GM12878 (cell line): ENCODE measurements around the gene TENT4B. TPM values are rescaled to one million over a fixed set of nuclear protein-coding genes. Genes with fewer than 3 reads are reported as not detected.

Source experiments
- BCLAF1 ChIP-seq: fragments of 450-650 bp; IDR thresholded peaks from 2 replicates; pipeline ENCODE4 v1.6.1; 2017; ENCODE audit warnings: antibody characterized with exemption, mild to moderate bottlenecking, moderate library complexity
- CREB1 ChIP-seq: IDR thresholded peaks from 2 replicates; pipeline ENCODE4 v1.6.1; 2012; ENCODE audit warnings: low read depth, mild to moderate bottlenecking, inconsistent platforms
- E2F4 ChIP-seq: IDR thresholded peaks from 2 replicates; pipeline ENCODE4 v1.6.1; 2012; ENCODE audit warnings: low read depth, low read length, improper control_type of control experiment
- EGR1 ChIP-seq, 2 experiments: IDR thresholded peaks; 1 replicate in 1 of 2; 2 replicates in 1 of 2; pipeline ENCODE4 v1.6.1; 2011 to 2012; ENCODE audit warnings: low read depth in 2 of 2, low read length in 2 of 2, borderline replicate concordance in 1 of 2, mild to moderate bottlenecking in 1 of 2, moderate library complexity in 1 of 2
- EP300 ChIP-seq, 2 experiments: fragments of 150-350 bp in 1 of 2; IDR thresholded peaks; 2 replicates each; pipeline ENCODE4 v1.6.1; 2011 to 2012; ENCODE audit warnings: low read depth in 2 of 2, low read length in 2 of 2, borderline replicate concordance in 1 of 2, improper control_type of control experiment in 1 of 2, inconsistent platforms in 1 of 2; ENCODE audit not compliant: control insufficient read depth in 1 of 2
- IKZF1 ChIP-seq: fragments of 450-650 bp; conservative IDR thresholded peaks from 2 replicates; pipeline ENCODE4 v1.6.1; 2017; ENCODE audit warnings: antibody characterized with exemption, mild to moderate bottlenecking
- MXI1 ChIP-seq: fragments of 150-350 bp; IDR thresholded peaks from 2 replicates; pipeline ENCODE4 v1.6.1; 2011; ENCODE audit warnings: low read depth, mild to moderate bottlenecking, inconsistent platforms, low read length, improper control_type of control experiment
- MYB ChIP-seq: fragments of 150-350 bp; IDR thresholded peaks from 2 replicates; pipeline ENCODE4 v1.6.1; 2014; ENCODE audit warnings: mild to moderate bottlenecking, low read depth, low read length, borderline replicate concordance
- NFYB ChIP-seq: IDR thresholded peaks from 2 replicates; pipeline ENCODE4 v1.6.1; 2011; ENCODE audit warnings: low read depth, mild to moderate bottlenecking, low read length, improper control_type of control experiment, moderate library complexity; ENCODE audit not compliant: insufficient read depth
- NR2F1 ChIP-seq: fragments of 450-650 bp; conservative IDR thresholded peaks from 2 replicates; pipeline ENCODE4 v1.6.1; 2017; ENCODE audit warnings: mild to moderate bottlenecking
- POLR2AphosphoS5 ChIP-seq: IDR thresholded peaks from 2 replicates; pipeline ENCODE4 v1.6.1; 2011; ENCODE audit warnings: mild to moderate bottlenecking, low read length, inconsistent platforms
- SRF ChIP-seq, 2 experiments: IDR thresholded peaks; 2 replicates each; pipeline ENCODE4 v1.6.1; 2011; ENCODE audit warnings: low read depth in 2 of 2, low read length in 2 of 2, mild to moderate bottlenecking in 1 of 2, moderate library complexity in 1 of 2
- TAF1 ChIP-seq: IDR thresholded peaks from 2 replicates; pipeline ENCODE4 v1.6.1; 2011; ENCODE audit warnings: mild to moderate bottlenecking, low read depth, low read length, borderline replicate concordance
- TBL1XR1 ChIP-seq: IDR thresholded peaks from 2 replicates; pipeline ENCODE4 v1.6.1; 2012; ENCODE audit warnings: low read depth, low read length, improper control_type of control experiment
- TCF3 ChIP-seq: IDR thresholded peaks from 2 replicates; pipeline ENCODE4 v1.6.1; 2012; ENCODE audit warnings: low read depth, mild to moderate bottlenecking, low read length, borderline replicate concordance; ENCODE audit not compliant: insufficient read depth
- ZNF217 ChIP-seq: fragments of 450-650 bp; IDR thresholded peaks from 2 replicates; pipeline ENCODE4 v1.6.1; 2017; ENCODE audit warnings: antibody characterized with exemption, mild to moderate bottlenecking
- ZNF687 ChIP-seq: fragments of 450-650 bp; IDR thresholded peaks from 2 replicates; pipeline ENCODE4 v1.6.1; 2017; ENCODE audit warnings: mild to moderate bottlenecking, moderate library complexity
- polyA plus RNA-seq, 11 experiments: library from polyadenylated mRNA; depleted of rRNA in 4 of 11; unstranded in 6 of 11; stranded (reverse) in 5 of 11; fragments of >200 nt; fragmentation: Nextera tagmentation in 4 of 11; fragmentation: Illumina TruSeq in 1 of 11; extraction: Ambion mirVana in 4 of 11; extraction: Trizol in 1 of 11; gene quantifications; 1 replicate in 1 of 11; 2 replicates in 10 of 11; pipeline versions ENCODE4 v1.2.1 to v1.2.3, GENCODE V29; 2011 to 2016; ENCODE audit warnings: inconsistent platforms in 2 of 11, missing spikeins in 2 of 11, low read depth in 1 of 11
- total RNA-seq, 4 experiments: library from RNA; depleted of rRNA in 3 of 4; stranded (reverse); fragments of >200 nt in 3 of 4; fragmentation: Illumina TruSeq in 1 of 4; extraction: Trizol in 1 of 4; gene quantifications; 2 replicates each; pipeline versions ENCODE4 v1.2.1 to v1.2.3, GENCODE V29; 2013 to 2021
- TF ChIP-seq, protein P1 (sequence below): fragments of 150-350 bp; IDR thresholded peaks from 2 replicates; pipeline ENCODE4 v1.6.1; 2014; ENCODE audit warnings: mild to moderate bottlenecking, low read depth, low read length

TENT4B gene
- total and polyA plus RNA-seq, 10 of the 15 experiments (the other 5 are each of a cell fraction or from before 2014, with no cell fraction given): 4.4 to 16.7 (median 10.8) TPM

DNA sequence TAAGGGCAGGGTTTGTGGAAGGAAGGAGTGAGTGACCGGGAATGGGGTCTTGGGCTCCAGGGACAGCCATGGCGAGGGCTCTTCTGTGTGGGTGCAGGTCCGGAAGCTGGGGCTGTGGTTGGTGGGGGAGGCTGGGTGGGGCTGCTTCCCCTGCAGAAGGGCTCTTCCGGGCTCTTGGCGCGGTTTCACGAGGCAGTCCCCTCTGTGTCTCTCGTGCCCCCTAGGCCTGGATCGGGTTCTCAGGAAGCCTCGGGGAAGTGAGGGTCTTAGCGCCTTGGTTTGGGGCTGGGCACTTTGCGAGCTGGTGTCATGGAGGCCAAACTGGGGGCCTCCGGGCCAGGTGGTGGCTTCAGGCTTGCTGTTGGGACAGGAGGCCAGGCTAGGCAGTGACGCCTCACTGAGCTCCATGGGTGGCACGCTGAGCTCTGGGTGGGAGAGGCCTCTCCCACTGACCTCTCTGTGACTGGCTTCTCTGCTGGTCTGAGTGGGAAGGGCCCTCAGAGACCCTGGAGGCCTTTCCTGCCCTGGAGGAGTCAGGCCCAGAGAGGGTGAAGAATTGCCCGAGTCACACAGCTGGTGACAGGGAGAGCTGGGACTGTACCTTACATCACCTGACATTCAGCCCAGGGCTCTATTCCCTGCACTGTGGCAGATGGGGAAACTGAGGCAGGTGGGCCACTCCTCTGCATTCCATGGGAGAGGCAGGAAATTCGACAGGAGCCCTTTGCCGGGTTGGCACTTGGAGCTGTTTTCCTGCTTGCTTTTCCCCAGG, 121.4 kb downstream of the TENT4B start (continued):
- TF ChIP-seq ZNF687 (peak; percentile 63), NR2F1 (no peak; the same call in 1 of the 2 replicates), SRF (IDR thresholded peaks at IDR 0.05; ENCODE audit: low read depth in 2 of 2, low read length in 2 of 2) (no peak), IKZF1 (peak; percentile 8; the same call in 1 of the 2 replicates), TAF1 (no peak), ZNF217 (no peak), TBL1XR1 (no peak), BCLAF1 (no peak), EP300 (IDR thresholded peaks at IDR 0.05; ENCODE audit: borderline replicate concordance in 1 of 2, control insufficient read depth in 1 of 2, low read depth in 2 of 2, low read length in 2 of 2) (no peak; a peak in 1 of 4 replicates), POLR2AphosphoS5 (0 out of 2 replicates have a peak, but pooled peaks have one; percentile 48), CREB1 (no peak), E2F4 (no peak; the same call in 1 of the 2 replicates), EGR1 (IDR thresholded peaks at IDR 0.05; ENCODE audit: borderline replicate concordance in 1 of 2, low read depth in 2 of 2, low read length in 2 of 2) (peak in 1 of 2 experiments; percentile 16; a peak in 1 of 3 replicates), MYB (no peak), NFYB (no peak), TCF3 (no peak), MXI1 (no peak)
- TF ChIP-seq, protein P1, sequence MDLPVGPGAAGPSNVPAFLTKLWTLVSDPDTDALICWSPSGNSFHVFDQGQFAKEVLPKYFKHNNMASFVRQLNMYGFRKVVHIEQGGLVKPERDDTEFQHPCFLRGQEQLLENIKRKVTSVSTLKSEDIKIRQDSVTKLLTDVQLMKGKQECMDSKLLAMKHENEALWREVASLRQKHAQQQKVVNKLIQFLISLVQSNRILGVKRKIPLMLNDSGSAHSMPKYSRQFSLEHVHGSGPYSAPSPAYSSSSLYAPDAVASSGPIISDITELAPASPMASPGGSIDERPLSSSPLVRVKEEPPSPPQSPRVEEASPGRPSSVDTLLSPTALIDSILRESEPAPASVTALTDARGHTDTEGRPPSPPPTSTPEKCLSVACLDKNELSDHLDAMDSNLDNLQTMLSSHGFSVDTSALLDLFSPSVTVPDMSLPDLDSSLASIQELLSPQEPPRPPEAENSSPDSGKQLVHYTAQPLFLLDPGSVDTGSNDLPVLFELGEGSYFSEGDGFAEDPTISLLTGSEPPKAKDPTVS: no peak
